Subcutaneous adipose tissue (tissue), 4 donors: ENCODE results near the gene DMTF1. TPM values are rescaled to one million over a fixed set of nuclear protein-coding genes. Genes with fewer than 3 reads are reported as not detected.

Source experiments
- CTCF ChIP-seq: fragments of 450-650 bp; IDR thresholded peaks from one replicate; pipeline ENCODE4 v1.5.1; 2016; ENCODE audit warnings: low read depth, mild to moderate bottlenecking, control low read depth, antibody characterized with exemption, moderate library complexity
- total RNA-seq, 4 donors: library from RNA; depleted of rRNA; stranded (reverse); fragments of >200 nt; gene quantifications; one replicate each; pipeline ENCODE4 v1.1.0, GENCODE V29; 2016

Gene DMTF1
- total RNA-seq, 4 donors from 2014 or later = 85.3 to 119 (median 99.6) TPM

- no peak for TF ChIP-seq CTCF
Measured at GRCh38 chr7:87220026-87220733, 67.9 kb downstream of the DMTF1 start.

GRCh38 chr7:87220734-87221215 lies 68.5 kb downstream of the DMTF1 start:
- no peak for TF ChIP-seq CTCF

- TF ChIP-seq CTCF = no peak
Measured at GRCh38 chr7:87223666-87224065, 71.4 kb downstream of the DMTF1 start.

- TF ChIP-seq CTCF = no peak
Measured at GRCh38 chr7:87225696-87226095, 73.4 kb downstream of the DMTF1 start.

GRCh38 chr7:87226495-87226894 lies 74.2 kb downstream of the DMTF1 start:
- TF ChIP-seq CTCF = no peak

- TF ChIP-seq CTCF = no peak
Measured at GRCh38 chr7:87231258-87231657, 79.0 kb downstream of the DMTF1 start.

GRCh38 chr7:87231711-87232110 lies 79.5 kb downstream of the DMTF1 start:
- TF ChIP-seq CTCF = no peak
